Measurements from ENCODE around the gene DAD1. TPM values are rescaled to one million over a fixed set of nuclear protein-coding genes. Genes with fewer than 3 reads are reported as not detected.
"Not testable (repeated sequence)": the region's sequence is repeated elsewhere in the genome, so short reads cannot be mapped to it uniquely, and the experiment has no call there.

The DAD1 gene
- total and polyA plus RNA-seq, 4 experiments from 2014 or later, result 110 to 735 (median 363) TPM

GRCh38 chr14:22596354-22596879, 7.4 kb upstream of the DAD1 start:
- H3K4me3 Mint-ChIP-seq, result peak overlapping the region in 3 of 8 donors; percentile 11 to 39 (median 21)
- no peaks in the 10 kb centered on the region for H3K9me3 Mint-ChIP-seq
- H3K36me3 Mint-ChIP-seq, result peaks cover 5 to 9% of the 10 kb centered on the region in 2 donors

DNA sequence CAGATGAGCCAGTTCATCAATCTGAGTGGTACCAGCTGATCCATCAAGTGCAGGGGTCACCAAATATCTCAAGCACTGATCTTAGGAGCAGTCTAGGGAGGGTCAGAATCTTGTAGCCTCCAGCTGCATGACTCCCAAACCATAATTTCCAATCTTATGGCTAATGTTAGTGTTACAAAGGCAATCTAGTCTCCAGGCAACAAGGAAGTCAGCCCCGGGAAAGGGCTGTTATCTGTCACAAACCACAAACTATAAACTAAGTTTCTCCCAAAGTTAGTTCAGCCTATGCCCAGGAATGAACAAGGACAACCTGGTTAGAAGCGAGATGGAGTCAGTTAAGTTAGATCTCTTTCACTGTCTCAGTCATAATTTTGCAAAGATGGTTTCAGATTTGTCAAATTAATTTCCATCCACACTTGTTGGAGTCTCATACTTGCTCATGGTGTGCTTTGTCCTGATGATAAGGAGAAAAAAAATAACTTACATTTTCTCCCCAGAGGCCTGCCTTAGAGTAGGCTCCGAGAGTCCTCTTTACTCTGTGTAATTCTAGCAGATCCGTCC, 5.2 kb upstream of the DAD1 start:
- H3K27me3 ChIP-seq (ENCODE audit: insufficient read depth, low read length), result no peaks in the 10 kb centered on the region
- H3K27ac ChIP-seq (ENCODE audit: low read depth, low read length), result no peak overlapping the region
- H3K27ac Mint-ChIP-seq, result peak overlapping the region in 2 of 7 donors; percentile 1 to 7
- no peak for DNase-seq
- H3K4me1 ChIP-seq (ENCODE audit: insufficient read depth, low read length), result peaks cover 23% of the 10 kb centered on the region
- no peaks in the 10 kb centered on the region for H3K36me3 ChIP-seq (ENCODE audit: insufficient read depth, low read length)
- H3K36me3 Mint-ChIP-seq, result peaks cover 0 to 9% of the 10 kb centered on the region in 2 donors
- intact Hi-C loops (cut with micrococcal nuclease), result loop anchor here (10.0 kb wide), 1 partner anchor 731 kb away; the partner anchor contains the start of gene PABPN1
- ChIA-PET CTCF (ENCODE audit: partially characterized antibody) (interaction anchor here (0.9 to 10.8 kb wide), 5 partner anchors 24 to 258 kb away, joined by 3 to 174 read pairs (median 4); no protein-coding TSS in a partner anchor), POLR2A (ENCODE audit: partially characterized antibody) (interaction anchor here (0.6 to 1.6 kb wide), 5 partner anchors 8 to 235 kb away, joined by 3 to 7 read pairs (median 3); no protein-coding TSS in a partner anchor)
- H3K4me3 ChIP-seq (ENCODE audit: low read length in 2 of 2), result no peak overlapping the region
- H3K4me3 Mint-ChIP-seq, result no peak overlapping the region
- peaks cover 0 to 2% (median 0%) of the 10 kb centered on the region in 8 donors for H3K9me3 Mint-ChIP-seq
- peaks cover 18 to 35% (median 28%) of the 10 kb centered on the region in 4 donors for H3K4me1 Mint-ChIP-seq
- H3K27me3 Mint-ChIP-seq, result no peaks in the 10 kb centered on the region
- H3K9me3 ChIP-seq (ENCODE audit: control insufficient read depth in 1 of 2, low read length in 2 of 2), result no peaks in the 10 kb centered on the region

More at GRCh38 chr14:22596354-22596879, 7.4 kb upstream of the DAD1 start:
- Mint-ChIP-seq H3K27ac (no peak overlapping the region), H3K27me3 (no peaks in the 10 kb centered on the region), H3K4me1 (peaks cover 16 to 36% (median 30%) of the 10 kb centered on the region in 4 donors)
- intact Hi-C loops (cut with micrococcal nuclease), result loop anchor here (10.0 kb wide), 1 partner anchor 728 kb away; the partner anchor contains the start of gene PABPN1
- no peaks in the 10 kb centered on the region for H3K27me3 ChIP-seq (ENCODE audit: insufficient read depth, low read length)
- H3K36me3 ChIP-seq (ENCODE audit: insufficient read depth, low read length), result no peaks in the 10 kb centered on the region
- DNase-seq, result no peak
- ChIA-PET POLR2A (ENCODE audit: partially characterized antibody) (interaction anchor here (7.1 kb wide), 1 partner anchor 7 kb away, joined by 110 read pairs; the partner anchor contains the start of gene DAD1), CTCF (ENCODE audit: partially characterized antibody) (interaction anchor here (1.5 to 4.1 kb wide), 2 partner anchors 25 to 56 kb away, joined by 7 to 37 read pairs; no protein-coding TSS in a partner anchor)
- no peak overlapping the region for H3K4me3 ChIP-seq (ENCODE audit: low read length in 2 of 2)
- peaks cover 20% of the 10 kb centered on the region for H3K4me1 ChIP-seq (ENCODE audit: insufficient read depth, low read length)
- no peak overlapping the region for H3K27ac ChIP-seq (ENCODE audit: low read depth, low read length)
- no peaks in the 10 kb centered on the region for H3K9me3 ChIP-seq (ENCODE audit: control insufficient read depth in 1 of 2, low read length in 2 of 2)

DNA sequence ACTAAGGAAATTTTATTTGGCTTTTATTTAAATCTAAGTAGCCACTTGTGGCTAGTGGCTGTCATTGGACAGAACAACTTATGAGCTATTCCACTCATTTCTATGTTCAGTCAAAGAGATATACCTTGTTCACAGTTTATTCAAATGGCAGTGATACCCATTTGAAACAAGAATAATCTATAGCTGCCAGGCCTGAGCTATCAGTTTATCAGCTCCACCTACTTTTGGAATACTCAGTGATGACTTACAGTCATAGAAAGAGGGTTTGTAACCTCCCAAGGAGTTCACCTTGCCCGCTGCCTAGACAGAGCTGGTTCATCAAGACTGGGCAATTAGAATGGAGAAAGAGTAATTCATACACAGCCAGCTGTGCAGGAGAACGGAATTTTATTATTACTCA, 4.6 kb upstream of the DAD1 start:
- no peak overlapping the region for H3K27ac ChIP-seq (ENCODE audit: low read depth, low read length)
- POLR2A ChIA-PET (ENCODE audit: partially characterized antibody), result interaction anchor here (0.6 to 1.2 kb wide), 5 partner anchors 11 to 236 kb away, joined by 3 to 7 read pairs (median 3); no protein-coding TSS in a partner anchor
- CTCF ChIA-PET (ENCODE audit: partially characterized antibody), result interaction anchor here (0.9 to 10.8 kb wide), 5 partner anchors 23 to 262 kb away, joined by 3 to 174 read pairs (median 4); no protein-coding TSS in a partner anchor
- H3K27ac Mint-ChIP-seq, result no peak overlapping the region
- no peaks in the 10 kb centered on the region for H3K9me3 ChIP-seq (ENCODE audit: control insufficient read depth in 1 of 2, low read length in 2 of 2)
- intact Hi-C loops (cut with micrococcal nuclease), result loop anchor here (10.0 kb wide), 1 partner anchor 731 kb away; the partner anchor contains the start of gene PABPN1
- peaks cover 2% of the 10 kb centered on the region in 2 donors for H3K27me3 Mint-ChIP-seq
- peaks cover 14 to 34% (median 25%) of the 10 kb centered on the region in 4 donors for H3K4me1 Mint-ChIP-seq
- no peak overlapping the region for H3K4me3 Mint-ChIP-seq
- no peak overlapping the region for H3K4me3 ChIP-seq (ENCODE audit: low read length in 2 of 2)
- H3K27me3 ChIP-seq (ENCODE audit: insufficient read depth, low read length), result no peaks in the 10 kb centered on the region
- DNase-seq, result no peak
- no peaks in the 10 kb centered on the region for H3K36me3 ChIP-seq (ENCODE audit: insufficient read depth, low read length)
- H3K4me1 ChIP-seq (ENCODE audit: insufficient read depth, low read length), result peaks cover 16% of the 10 kb centered on the region
- peaks cover 0 to 5% (median 0%) of the 10 kb centered on the region in 8 donors for H3K9me3 Mint-ChIP-seq
- peaks cover 0 to 12% of the 10 kb centered on the region in 2 donors for H3K36me3 Mint-ChIP-seq

- H3K9me3 ChIP-seq (ENCODE audit: control insufficient read depth in 1 of 2, low read length in 2 of 2), result no peaks in the 10 kb centered on the region
- Mint-ChIP-seq H3K4me1 (peaks cover 15 to 34% (median 24%) of the 10 kb centered on the region in 4 donors), H3K27ac (peak overlapping the region in 3 of 7 donors; percentile 57 to 75 (median 68)), H3K4me3 (no peak overlapping the region), H3K9me3 (peaks cover 0 to 5% (median 0%) of the 10 kb centered on the region in 8 donors), H3K36me3 (peaks cover 0 to 12% of the 10 kb centered on the region in 2 donors), H3K27me3 (peaks cover 2% of the 10 kb centered on the region in 2 donors)
- no peaks in the 10 kb centered on the region for H3K36me3 ChIP-seq (ENCODE audit: insufficient read depth, low read length)
- H3K27ac ChIP-seq (ENCODE audit: low read depth, low read length), result no peak overlapping the region
- peaks cover 18% of the 10 kb centered on the region for H3K4me1 ChIP-seq (ENCODE audit: insufficient read depth, low read length)
- no peak overlapping the region for H3K4me3 ChIP-seq (ENCODE audit: low read length in 2 of 2)
- no peaks in the 10 kb centered on the region for H3K27me3 ChIP-seq (ENCODE audit: insufficient read depth, low read length)
- no peak for DNase-seq
- CTCF ChIA-PET (ENCODE audit: partially characterized antibody), result interaction anchor here (0.9 to 10.8 kb wide), 5 partner anchors 23 to 262 kb away, joined by 3 to 174 read pairs (median 4); no protein-coding TSS in a partner anchor
- POLR2A ChIA-PET (ENCODE audit: partially characterized antibody), result interaction anchor here (0.6 to 1.2 kb wide), 4 partner anchors 11 to 236 kb away, joined by 3 to 7 read pairs (median 4); no protein-coding TSS in a partner anchor
- intact Hi-C loops (cut with micrococcal nuclease), result loop anchor here (10.0 kb wide), 1 partner anchor 732 kb away; the partner anchor contains the start of gene PABPN1
These were observed 4.2 kb upstream of the DAD1 start for GRCh38 chr14:22593189-22593588.

DNA sequence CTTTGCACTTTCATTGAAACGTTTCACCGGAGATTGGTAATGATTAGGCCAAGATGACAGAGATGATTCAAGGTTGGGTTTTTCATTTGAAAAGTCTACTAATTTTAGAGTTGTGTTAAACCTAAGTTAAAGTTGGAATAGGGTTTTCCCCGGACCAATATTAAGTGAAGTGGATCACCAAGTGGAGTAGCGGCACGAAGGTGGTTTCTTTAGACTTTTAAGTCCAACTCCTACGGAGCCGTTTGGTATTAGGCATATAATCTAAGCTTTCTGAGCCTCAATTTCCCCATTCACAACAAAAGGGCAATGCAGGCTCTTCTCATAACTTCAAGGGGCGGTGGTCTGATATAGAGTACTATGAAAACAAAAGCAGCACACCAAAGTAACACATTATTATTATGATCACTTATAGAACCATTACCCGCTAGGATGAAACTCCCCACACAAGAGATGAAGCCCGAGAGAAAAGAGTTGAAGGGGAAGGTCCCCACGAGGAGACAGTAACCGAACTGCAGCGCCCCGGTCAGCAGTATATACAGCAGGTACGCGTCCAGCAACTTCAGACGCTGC, 413 bp downstream of the DAD1 start:
- ChIA-PET CTCF (ENCODE audit: partially characterized antibody) (interaction anchor here (0.8 to 10.8 kb wide), 21 partner anchors 8 to 674 kb away, joined by 3 to 174 read pairs (median 5); partner anchors contain the start of genes ABHD4, MRPL52, PRMT5 and REM2), POLR2A (ENCODE audit: partially characterized antibody) (interaction anchor here (0.6 to 13.5 kb wide), 44 partner anchors 8 to 1133 kb away, joined by 3 to 387 read pairs (median 5); partner anchors contain the start of genes ABHD4, ACIN1, AJUBA and C14orf119)
- intact Hi-C loops (cut with micrococcal nuclease), result loop anchor here (1.0 to 5.0 kb wide), 12 partner anchors 10 to 1077 kb away; partner anchors contain the start of genes ABHD4, ACIN1, C14orf119 and LRP10
- Histone ChIP-seq H3K27me3 (ENCODE audit: insufficient read depth, low read length) (no peaks in the 10 kb centered on the region), H3K4me3 (ENCODE audit: low read length in 2 of 2) (peak overlapping the region; percentile 85 to 87), H3K9me3 (ENCODE audit: control insufficient read depth in 1 of 2, low read length in 2 of 2) (no peaks in the 10 kb centered on the region), H3K4me1 (ENCODE audit: insufficient read depth, low read length) (peaks cover 57% of the 10 kb centered on the region), H3K36me3 (ENCODE audit: insufficient read depth, low read length) (no peaks in the 10 kb centered on the region), H3K27ac (ENCODE audit: low read depth, low read length) (peak overlapping the region; percentile 88)
- peaks cover 0 to 5% (median 0%) of the 10 kb centered on the region in 8 donors for H3K9me3 Mint-ChIP-seq
- H3K4me3 Mint-ChIP-seq, result peak overlapping the region; percentile 92 to 100 (median 97)
- peaks cover 8 to 23% of the 10 kb centered on the region in 2 donors for H3K36me3 Mint-ChIP-seq
- H3K4me1 Mint-ChIP-seq, result peaks cover 44 to 69% (median 57%) of the 10 kb centered on the region in 4 donors
- H3K27me3 Mint-ChIP-seq, result peaks cover 2% of the 10 kb centered on the region in 2 donors
- DNase-seq, result peak in 1 of 5 donors; percentile 49
- H3K27ac Mint-ChIP-seq, result peak overlapping the region; percentile 99 to 100 (median 99)

- peak in 3 of 5 donors; percentile 45 to 58 (median 47) for DNase-seq
- ChIA-PET POLR2A (ENCODE audit: partially characterized antibody) (interaction anchor here (0.9 to 13.5 kb wide), 17 partner anchors 8 to 733 kb away, joined by 3 to 387 read pairs (median 4); partner anchors contain the start of genes ABHD4, OXA1L, PABPN1 and PRMT5), CTCF (ENCODE audit: partially characterized antibody) (interaction anchor here (0.9 to 10.8 kb wide), 9 partner anchors 9 to 419 kb away, joined by 3 to 174 read pairs (median 15); partner anchors contain the start of gene ABHD4)
- H3K9me3 Mint-ChIP-seq; H3K9me3 ChIP-seq (ENCODE audit: control insufficient read depth in 1 of 2, low read length in 2 of 2); H3K36me3 ChIP-seq (ENCODE audit: insufficient read depth, low read length); H3K27me3 Mint-ChIP-seq; H3K27me3 ChIP-seq (ENCODE audit: insufficient read depth, low read length): not testable (repeated sequence)
- Mint-ChIP-seq H3K36me3 (peaks cover 13 to 28% of the 10 kb centered on the region in 2 donors), H3K27ac (peak overlapping the region; percentile 99 to 100 (median 99)), H3K4me1 (peaks cover 52 to 77% (median 64%) of the 10 kb centered on the region in 4 donors), H3K4me3 (peak overlapping the region; percentile 92 to 100 (median 97))
- Histone ChIP-seq H3K4me3 (ENCODE audit: low read length in 2 of 2) (peak overlapping the region; percentile 85 to 87), H3K27ac (ENCODE audit: low read depth, low read length) (peak overlapping the region; percentile 88), H3K4me1 (ENCODE audit: insufficient read depth, low read length) (peaks cover 64% of the 10 kb centered on the region)
- intact Hi-C loops (cut with micrococcal nuclease), result loop anchor here (5.0 kb wide), 3 partner anchors 64 to 284 kb away; partner anchors contain the start of gene LRP10
These were observed 1.2 kb downstream of the DAD1 start for GRCh38 chr14:22587677-22588422.
